HepG2 (cell line): ENCODE data around the gene ACTN3. TPM values are rescaled to one million over a fixed set of nuclear protein-coding genes. Genes with fewer than 3 reads are reported as not detected.
A peak's percentile ranks its signal among the peaks of the same experiment; 100 is the strongest.

Experiments used
- ATAC-seq: fragments of 200-7000 bp; cut with Tn5 transposase; 3 replicates; pipeline ENCODE4 v1.9.1; 2020; ENCODE audit warnings: mild to moderate bottlenecking, moderate library complexity
- BruUV-seq: library from RNA; stranded (reverse); fragments of 400-500 nt; replicated peaks from 2 replicates; lab custom pipeline; 2021; lab: Mats Ljungman, UMichigan
- CTCF ChIA-PET: fragments of 300-600 bp; formaldehyde crosslinking; extraction: SDS; loops from one replicate; lab custom pipeline; 2021; ENCODE audit warnings: low total read pairs, inconsistent platforms, low intra/inter-chr PET ratio; lab: Yijun Ruan, JAX
- POLR2A ChIA-PET: fragments of 350-600 bp; sonication (Branson Sonifier 250); formaldehyde crosslinking; loops from one replicate; lab custom pipeline; 2020; ENCODE audit warnings: antibody characterized with exemption, inconsistent platforms; lab: Yijun Ruan, JAX
- DNase-seq: peaks from one replicate; pipeline ENCODE4 v3.0.0-alpha.2; 2015; ENCODE audit warnings: low spot score
- FAIRE-seq: peaks from 3 replicates; lab custom pipeline; 2011; peaks lifted over from hg19 to GRCh38; lab: Jason Lieb, UNC
- H2AFZ ChIP-seq: one replicate; pipeline ENCODE4 v1.6.1; 2011; ENCODE audit warnings: low read length, inconsistent platforms
- H3K27ac ChIP-seq: fragments of 300-600 bp; 3 replicates; pipeline ENCODE4 v1.8.0; 2011; ENCODE audit warnings: mixed run types, mild to moderate bottlenecking, mixed read lengths, low read length, inconsistent platforms; ENCODE audit not compliant: insufficient read depth; ENCODE audit errors: extremely low read length
- H3K27me3 ChIP-seq, 2 experiments: fragments of 200-600 bp in 1 of 2; 2 replicates in 1 of 2; 3 replicates in 1 of 2; pipeline versions ENCODE4 v1.6.0 to v1.8.0; 2011; ENCODE audit warnings: low read length in 2 of 2, mild to moderate bottlenecking in 2 of 2, moderate library complexity in 2 of 2, inconsistent platforms in 1 of 2; ENCODE audit not compliant: insufficient read depth in 2 of 2, control insufficient read depth in 1 of 2
- H3K36me3 ChIP-seq, 2 experiments: fragments of 200-600 bp in 1 of 2; replicated peaks in 1 of 2; 2 replicates in 1 of 2; 3 replicates in 1 of 2; pipeline versions ENCODE4 v1.5.1 to v1.8.0; 2011; ENCODE audit warnings: low read length in 2 of 2, inconsistent platforms in 1 of 2; ENCODE audit not compliant: insufficient read depth in 2 of 2, control insufficient read depth in 1 of 2
- H3K4me1 ChIP-seq: 2 replicates; pipeline ENCODE4 v1.5.1; 2012; ENCODE audit warnings: low read length, inconsistent platforms; ENCODE audit not compliant: insufficient read depth
- H3K4me2 ChIP-seq: 2 replicates; pipeline ENCODE4 v1.6.0; 2011; ENCODE audit warnings: low read depth, low read length, inconsistent platforms
- H3K4me3 ChIP-seq, 3 experiments: fragments of 200-600 bp in 1 of 3; sonication (generic), shearing (Covaris generic) in 1 of 3; replicated peaks in 1 of 3; 2 replicates each; pipeline ENCODE4 v1.5.1; 2011 to 2016; ENCODE audit warnings: low read length in 3 of 3, inconsistent platforms in 2 of 3, low read depth in 2 of 3, mild to moderate bottlenecking in 2 of 3, control low read depth in 1 of 3, mixed read lengths in 1 of 3; ENCODE audit not compliant: insufficient read depth in 1 of 3
- H3K79me2 ChIP-seq: one replicate; pipeline ENCODE4 v1.6.1; 2011; ENCODE audit warnings: low read length, inconsistent platforms; ENCODE audit not compliant: insufficient read depth
- H3K9ac ChIP-seq: 2 replicates; pipeline ENCODE4 v1.6.0; 2011; ENCODE audit warnings: mild to moderate bottlenecking, low read depth, low read length, inconsistent platforms; ENCODE audit not compliant: insufficient read depth
- H3K9me3 ChIP-seq: 2 replicates; pipeline ENCODE4 v1.5.1; 2012; ENCODE audit warnings: mild to moderate bottlenecking, low read length
- H4K20me1 ChIP-seq: 2 replicates; pipeline ENCODE4 v1.6.0; 2011; ENCODE audit warnings: inconsistent platforms, mild to moderate bottlenecking, low read length, moderate library complexity; ENCODE audit not compliant: insufficient read depth
- AKAP8 ChIP-seq: sonication (generic); formaldehyde crosslinking; IDR thresholded peaks from 2 replicates; pipeline ENCODE4 v1.5.1; 2020; ENCODE audit warnings: mild to moderate bottlenecking, missing genetic modification reagents
- MIXL1 ChIP-seq: IDR thresholded peaks from 2 replicates; pipeline ENCODE4 v1.6.1; 2016
- ZNF205 ChIP-seq: IDR thresholded peaks from 2 replicates; pipeline ENCODE4 v1.6.1; 2018; ENCODE audit warnings: missing biosample characterization, missing genetic modification reagents
- ZNF44 ChIP-seq: sonication (generic); formaldehyde crosslinking; IDR thresholded peaks from 2 replicates; pipeline ENCODE4 v1.5.1; 2020; ENCODE audit warnings: mild to moderate bottlenecking, missing genetic modification reagents
- ZNF629 ChIP-seq: sonication (generic); formaldehyde crosslinking; conservative IDR thresholded peaks from 2 replicates; pipeline ENCODE4 v1.5.0; 2020; ENCODE audit warnings: missing genetic modification reagents
- ZNF782 ChIP-seq: sonication (generic); formaldehyde crosslinking; IDR thresholded peaks from 2 replicates; pipeline ENCODE4 v1.4.0; 2020; ENCODE audit warnings: missing genetic modification reagents, mild to moderate bottlenecking, borderline replicate concordance
- WGBS: methylation state at CpG from one replicate; pipeline ENCODE4 v1.1.6; 2017; ENCODE audit warnings: low lambda C conversion rate; 5-methylcytosine and 5-hydroxymethylcytosine counted together
- in situ Hi-C: cut with HindIII; loops from 2 replicates; pipeline ENCODE4 v1.10.0; 2017; ENCODE audit warnings: low pct_unique_long_range_greater_than_20kb; ENCODE audit not compliant: extremely low pct_ligation_motif_present
- intact Hi-C: fragments of 100-400 bp; cut with micrococcal nuclease; formaldehyde crosslinking; loops from one replicate; pipeline ENCODE4 v1.10.0; 2022; ENCODE audit not compliant: unreplicated experiment
- polyA plus RNA-seq, 8 experiments: library from polyadenylated mRNA; depleted of rRNA in 3 of 8; stranded (reverse) in 7 of 8; unstranded in 1 of 8; fragments of >200 nt; fragmentation: Illumina TruSeq in 4 of 8; extraction: Trizol in 4 of 8; gene quantifications; 2 replicates each; pipeline versions ENCODE4 v1.2.1 to v1.2.3, GENCODE V29; 2011 to 2016; ENCODE audit warnings: low read depth in 4 of 8, missing spikeins in 1 of 8, mixed read lengths in 1 of 8; ENCODE audit not compliant: insufficient read depth in 1 of 8
- total RNA-seq, 5 experiments: library from RNA; depleted of rRNA; stranded (reverse); fragments of >200 nt; fragmentation: Illumina TruSeq; extraction: Trizol; gene quantifications; 2 replicates each; pipeline ENCODE4 v1.2.3, GENCODE V29; 2016; ENCODE audit warnings: low read depth in 1 of 5
- TF ChIP-seq, protein P1 (sequence below): sonication (generic); formaldehyde crosslinking; conservative IDR thresholded peaks from 2 replicates; pipeline ENCODE4 v1.5.0; 2020; ENCODE audit warnings: missing genetic modification reagents
- TF ChIP-seq, protein P2 (sequence below): sonication (generic); formaldehyde crosslinking; IDR thresholded peaks from 2 replicates; pipeline ENCODE4 v1.4.0; 2020; ENCODE audit warnings: mild to moderate bottlenecking, missing genetic modification reagents, borderline replicate concordance

ACTN3 gene
- total and polyA plus RNA-seq, 2 of the 13 experiments (the other 11 are each of a cell fraction or from before 2014, with no cell fraction given), result 0.04 to 0.09 TPM

DNA sequence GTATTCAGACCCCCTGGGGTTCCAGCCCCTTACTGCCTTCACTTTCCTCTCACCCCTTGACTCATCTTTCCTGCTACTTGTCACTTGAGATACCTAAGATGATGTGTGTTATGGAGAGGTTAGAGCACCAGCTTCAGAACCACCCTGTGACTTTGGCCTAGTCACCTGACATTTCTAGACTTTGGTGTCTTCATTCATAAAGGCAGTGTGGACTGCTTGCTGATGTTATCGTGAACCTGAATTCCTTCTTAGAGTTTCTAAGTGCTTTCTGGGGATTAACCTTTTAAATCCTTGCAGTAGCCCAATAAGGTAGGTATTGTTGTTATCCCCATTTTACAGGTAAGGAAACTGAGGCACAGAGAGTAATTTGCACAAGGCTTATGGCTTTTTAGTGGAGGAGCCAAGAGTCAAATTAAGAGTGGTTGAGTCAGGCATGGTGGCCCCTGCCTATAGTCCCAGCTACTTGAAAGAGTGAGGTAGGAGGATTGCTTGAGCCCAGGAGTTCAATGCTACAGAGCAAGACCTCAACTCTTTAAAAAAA lies 41.4 kb upstream of the ACTN3 start:
- Histone ChIP-seq H3K79me2 (no peaks in the 10 kb centered on the region), H3K36me3 (peaks cover 5 to 11% of the 10 kb centered on the region in 2 experiments; a peak in 2 of 5 replicates), H3K9me3 (no peaks in the 10 kb centered on the region), H3K4me1 (peaks cover 19% of the 10 kb centered on the region), H3K4me2 (no peak overlapping the region), H2AFZ (no peak overlapping the region), H3K27me3 (no peaks in the 10 kb centered on the region), H4K20me1 (no peaks in the 10 kb centered on the region), H3K4me3 (no peak overlapping the region), H3K9ac (no peak overlapping the region), H3K27ac (no peak overlapping the region)
- FAIRE-seq (no peak), ATAC-seq (no peak), DNase-seq (no peak)
- ChIA-PET POLR2A (interaction anchor here (1.1 kb wide), 1 partner anchor 111 kb away, joined by 3 read pairs; the partner anchor contains the start of gene RBM14), CTCF (no interaction called here)
- no TSS peak for BruUV-seq
- peak; percentile 59 for TF ChIP-seq ZNF629 (CRISPR knock-in tag)
- TF ChIP-seq MIXL1 (CRISPR knock-in tag), result no peak
- TF ChIP-seq, protein P1, sequence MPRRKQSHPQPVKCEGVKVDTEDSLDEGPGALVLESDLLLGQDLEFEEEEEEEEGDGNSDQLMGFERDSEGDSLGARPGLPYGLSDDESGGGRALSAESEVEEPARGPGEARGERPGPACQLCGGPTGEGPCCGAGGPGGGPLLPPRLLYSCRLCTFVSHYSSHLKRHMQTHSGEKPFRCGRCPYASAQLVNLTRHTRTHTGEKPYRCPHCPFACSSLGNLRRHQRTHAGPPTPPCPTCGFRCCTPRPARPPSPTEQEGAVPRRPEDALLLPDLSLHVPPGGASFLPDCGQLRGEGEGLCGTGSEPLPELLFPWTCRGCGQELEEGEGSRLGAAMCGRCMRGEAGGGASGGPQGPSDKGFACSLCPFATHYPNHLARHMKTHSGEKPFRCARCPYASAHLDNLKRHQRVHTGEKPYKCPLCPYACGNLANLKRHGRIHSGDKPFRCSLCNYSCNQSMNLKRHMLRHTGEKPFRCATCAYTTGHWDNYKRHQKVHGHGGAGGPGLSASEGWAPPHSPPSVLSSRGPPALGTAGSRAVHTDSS, result no peak
- TF ChIP-seq AKAP8 (CRISPR knock-in tag), result no peak
- no peak for TF ChIP-seq ZNF44 (CRISPR knock-in tag)
- no peak for TF ChIP-seq ZNF782 (CRISPR knock-in tag)
- TF ChIP-seq, protein P2, sequence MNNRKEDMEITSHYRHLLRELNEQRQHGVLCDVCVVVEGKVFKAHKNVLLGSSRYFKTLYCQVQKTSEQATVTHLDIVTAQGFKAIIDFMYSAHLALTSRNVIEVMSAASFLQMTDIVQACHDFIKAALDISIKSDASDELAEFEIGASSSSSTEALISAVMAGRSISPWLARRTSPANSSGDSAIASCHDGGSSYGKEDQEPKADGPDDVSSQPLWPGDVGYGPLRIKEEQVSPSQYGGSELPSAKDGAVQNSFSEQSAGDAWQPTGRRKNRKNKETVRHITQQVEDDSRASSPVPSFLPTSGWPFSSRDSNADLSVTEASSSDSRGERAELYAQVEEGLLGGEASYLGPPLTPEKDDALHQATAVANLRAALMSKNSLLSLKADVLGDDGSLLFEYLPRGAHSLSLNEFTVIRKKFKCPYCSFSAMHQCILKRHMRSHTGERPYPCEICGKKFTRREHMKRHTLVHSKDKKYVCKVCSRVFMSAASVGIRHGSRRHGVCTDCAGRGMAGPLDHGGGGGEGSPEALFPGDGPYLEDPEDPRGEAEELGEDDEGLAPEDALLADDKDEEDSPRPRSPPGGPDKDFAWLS, result no peak
- TF ChIP-seq ZNF205, result no peak
- in situ Hi-C loops, result no loop called here
- intact Hi-C loops, result no loop called here
- 65% methylated on average over 1 of the region's 1 CpG for WGBS
